Mammary epithelial cell (primary cell): ENCODE results near the gene RPUSD1.

Source experiments
- EZH2 ChIP-seq: IDR thresholded peaks from 2 replicates; pipeline ENCODE4 v1.6.1; 2012; ENCODE audit warnings: low read length, inconsistent platforms, borderline replicate concordance
- TF ChIP-seq, protein P1 (sequence below), 2 donors: IDR thresholded peaks in 1 of 2; conservative IDR thresholded peaks in 1 of 2; 2 replicates each; pipeline ENCODE4 v1.5.1; 2011 to 2012; ENCODE audit warnings: inconsistent platforms in 2 of 2, low read length in 2 of 2, mild to moderate bottlenecking in 2 of 2, control low read depth in 1 of 2, low read depth in 1 of 2; ENCODE audit not compliant: insufficient read depth in 1 of 2; ENCODE audit errors: extremely low read depth in 1 of 2

DNA sequence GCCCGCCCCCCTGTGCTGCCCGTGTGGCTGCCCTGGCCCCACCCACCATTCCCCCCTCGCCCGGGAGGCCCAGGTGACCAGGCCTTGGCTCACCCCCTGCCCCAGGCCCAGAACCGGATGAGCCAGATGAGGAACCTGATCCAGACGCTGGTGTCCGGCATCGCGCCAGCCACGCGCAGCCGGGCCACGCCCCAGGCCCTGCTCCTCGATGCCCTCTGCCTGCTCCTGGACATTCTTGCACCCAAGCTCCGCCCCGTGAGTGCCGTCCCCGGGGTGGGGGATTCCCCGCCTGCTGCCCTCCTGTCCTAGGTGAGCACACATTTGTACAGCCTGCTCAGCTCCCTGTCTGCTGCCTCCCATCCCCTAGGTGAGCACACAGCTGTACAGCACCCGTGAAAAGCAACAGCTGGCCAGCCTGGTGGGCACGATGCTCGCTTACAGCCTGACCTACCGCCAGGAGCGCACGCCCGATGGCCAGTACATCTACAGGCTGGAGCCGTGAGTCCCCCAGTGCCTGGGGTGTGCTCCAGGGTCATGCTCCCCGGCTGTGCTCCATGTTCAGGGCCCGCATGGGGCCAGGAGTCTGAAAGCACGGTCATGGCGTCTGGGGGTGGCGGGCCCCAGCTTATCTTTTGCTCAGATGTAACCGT is 7.5 kb upstream of the RPUSD1 start:
- TF ChIP-seq, protein P1, sequence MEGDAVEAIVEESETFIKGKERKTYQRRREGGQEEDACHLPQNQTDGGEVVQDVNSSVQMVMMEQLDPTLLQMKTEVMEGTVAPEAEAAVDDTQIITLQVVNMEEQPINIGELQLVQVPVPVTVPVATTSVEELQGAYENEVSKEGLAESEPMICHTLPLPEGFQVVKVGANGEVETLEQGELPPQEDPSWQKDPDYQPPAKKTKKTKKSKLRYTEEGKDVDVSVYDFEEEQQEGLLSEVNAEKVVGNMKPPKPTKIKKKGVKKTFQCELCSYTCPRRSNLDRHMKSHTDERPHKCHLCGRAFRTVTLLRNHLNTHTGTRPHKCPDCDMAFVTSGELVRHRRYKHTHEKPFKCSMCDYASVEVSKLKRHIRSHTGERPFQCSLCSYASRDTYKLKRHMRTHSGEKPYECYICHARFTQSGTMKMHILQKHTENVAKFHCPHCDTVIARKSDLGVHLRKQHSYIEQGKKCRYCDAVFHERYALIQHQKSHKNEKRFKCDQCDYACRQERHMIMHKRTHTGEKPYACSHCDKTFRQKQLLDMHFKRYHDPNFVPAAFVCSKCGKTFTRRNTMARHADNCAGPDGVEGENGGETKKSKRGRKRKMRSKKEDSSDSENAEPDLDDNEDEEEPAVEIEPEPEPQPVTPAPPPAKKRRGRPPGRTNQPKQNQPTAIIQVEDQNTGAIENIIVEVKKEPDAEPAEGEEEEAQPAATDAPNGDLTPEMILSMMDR (conservative IDR thresholded peaks at IDR 0.05 in 1 of 2, IDR thresholded peaks at IDR 0.05 in 1 of 2; ENCODE audit: extremely low read depth in 1 of 2, insufficient read depth in 1 of 2, low read depth in 1 of 2, low read length in 2 of 2) = no peak
- no peak for TF ChIP-seq EZH2
